Activated CD4-positive, alpha-beta T cell treated with anti-CD3 and anti-CD28 coated beads for 48 hours (primary cell): Measurements from ENCODE around the gene F13A1.
A peak's percentile ranks its signal among the peaks of the same experiment; 100 is the strongest.

ENCODE experiments used
- DNase-seq: peaks from one replicate; pipeline ENCODE4 v3.0.0-alpha.2; 2020

The F13A1 gene

DNA sequence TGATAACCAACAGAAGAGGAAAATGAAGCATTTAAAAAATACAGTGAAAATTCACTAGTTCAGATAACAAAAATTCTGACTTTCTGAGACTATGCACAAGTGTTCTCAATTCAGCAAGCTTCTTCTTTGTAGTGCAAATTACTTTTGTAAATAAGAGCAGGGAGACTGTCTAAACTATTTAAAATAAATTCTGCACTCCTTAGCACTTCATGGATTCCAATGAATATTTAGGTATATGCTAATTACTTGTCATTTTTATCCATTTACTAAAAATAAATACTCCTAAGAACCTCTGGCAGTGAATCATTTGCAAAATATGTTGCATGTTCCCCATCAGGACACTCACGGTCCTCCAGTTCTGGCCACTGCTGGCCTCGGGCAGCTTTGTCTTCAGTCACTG is 139.8 kb downstream of the F13A1 start:
- no peak for DNase-seq

DNA sequence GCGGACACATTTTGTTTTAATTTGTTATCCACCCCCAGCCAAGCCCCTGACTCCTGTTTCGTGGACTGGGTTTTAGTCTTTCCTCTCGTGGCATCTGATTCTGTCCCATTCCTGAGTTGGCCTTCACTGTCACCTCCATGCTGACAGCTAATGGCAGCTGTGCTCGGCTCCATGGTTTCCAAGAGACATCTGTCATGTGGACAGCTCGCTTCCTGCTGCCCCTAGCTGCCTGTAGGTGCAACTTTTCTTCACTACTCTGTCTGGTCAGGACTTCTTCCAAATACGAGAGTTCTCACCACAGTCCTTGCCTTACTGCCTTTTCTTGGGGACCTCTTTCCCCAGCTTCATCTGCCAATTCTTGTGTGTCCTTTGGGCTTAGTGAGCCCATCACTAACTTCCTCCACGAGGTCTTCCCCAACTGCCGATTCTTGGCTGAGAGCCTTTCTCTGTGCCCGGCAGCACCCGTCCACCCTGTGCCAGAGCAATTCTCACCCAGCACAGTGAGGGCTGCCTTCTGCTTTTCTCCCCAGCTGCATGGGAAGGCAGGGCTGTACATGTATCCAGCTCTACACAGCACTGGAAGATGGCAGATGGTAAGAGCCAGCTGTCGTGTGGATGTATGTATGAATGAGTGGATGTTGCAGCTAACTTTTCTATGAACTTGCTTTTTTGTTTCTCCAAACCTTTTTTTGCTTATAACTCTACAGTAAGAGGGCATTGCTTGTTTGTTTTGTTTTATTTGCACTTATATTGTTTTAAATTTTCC is 140.4 kb downstream of the F13A1 start:
- no peak for DNase-seq

DNA sequence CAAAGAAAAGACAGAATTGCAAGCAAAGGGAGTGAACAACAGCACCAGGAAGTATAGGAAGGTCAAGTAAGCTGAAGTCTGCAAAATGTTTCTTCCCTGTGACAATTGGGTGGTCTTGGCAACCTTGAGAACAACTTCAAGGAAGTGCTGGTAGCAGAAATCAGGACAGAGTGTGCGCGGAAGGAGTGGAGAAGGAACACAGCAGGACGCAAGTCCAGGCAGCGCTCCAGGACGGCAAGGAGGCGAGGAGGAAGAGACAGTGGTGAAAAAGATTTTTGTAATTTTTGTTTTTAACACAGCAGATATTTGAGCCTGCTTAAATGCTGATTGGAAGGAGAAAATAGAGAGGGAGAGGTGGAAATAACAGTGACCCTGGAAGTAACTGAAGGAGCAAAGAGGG is 141.7 kb downstream of the F13A1 start:
- no peak for DNase-seq

DNA sequence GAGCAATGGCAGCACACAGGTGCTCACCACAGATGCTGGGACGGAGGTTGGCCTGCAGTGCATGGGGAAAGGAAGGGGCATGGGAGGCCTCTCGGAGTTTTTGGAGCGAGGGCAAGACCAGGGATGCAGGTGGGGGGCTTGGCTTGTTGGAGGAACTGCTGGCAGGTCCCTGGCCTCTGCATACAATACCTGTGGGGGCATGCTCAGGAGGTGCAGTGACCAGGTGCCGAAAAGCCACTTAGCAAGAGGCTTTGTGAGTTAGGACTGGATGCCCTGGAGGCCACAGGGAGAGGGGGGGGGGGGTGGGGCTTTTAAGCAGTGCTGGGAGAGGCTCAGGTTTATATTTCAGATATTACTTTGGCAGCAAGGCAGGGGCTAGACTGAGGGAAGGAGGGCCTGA is 142.7 kb downstream of the F13A1 start:
- no peak for DNase-seq

DNA sequence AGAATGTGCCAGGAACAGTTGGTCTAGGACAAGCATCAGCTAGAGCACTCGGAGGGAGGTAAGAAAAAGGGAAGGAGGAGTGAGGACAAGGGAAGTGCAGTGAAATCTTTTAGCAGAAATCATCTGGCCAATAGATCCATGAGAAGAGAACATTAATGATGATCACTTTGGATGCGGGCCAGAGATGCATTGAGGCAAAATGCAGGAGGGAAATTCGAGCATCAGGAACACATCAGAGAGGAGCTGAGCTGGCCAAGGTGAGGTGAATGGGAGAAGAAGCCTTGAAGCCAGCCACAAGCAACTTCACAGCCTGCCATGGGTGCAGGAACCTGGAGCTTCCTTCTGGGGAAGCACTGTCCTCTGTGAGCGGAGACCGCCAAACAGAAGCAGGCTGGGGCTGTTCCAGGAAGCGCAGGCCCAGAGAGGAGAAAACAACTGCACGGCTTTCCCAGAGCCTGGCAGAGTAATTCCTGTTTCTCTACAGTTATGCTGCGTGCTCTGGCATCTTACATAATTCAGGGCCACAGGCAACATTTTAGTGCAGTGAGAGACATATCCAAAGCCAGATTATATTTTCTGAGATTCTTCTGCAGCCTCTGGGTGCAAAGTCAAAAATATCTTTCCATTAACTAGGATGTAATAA is 143.8 kb downstream of the F13A1 start:
- no peak for DNase-seq

DNA sequence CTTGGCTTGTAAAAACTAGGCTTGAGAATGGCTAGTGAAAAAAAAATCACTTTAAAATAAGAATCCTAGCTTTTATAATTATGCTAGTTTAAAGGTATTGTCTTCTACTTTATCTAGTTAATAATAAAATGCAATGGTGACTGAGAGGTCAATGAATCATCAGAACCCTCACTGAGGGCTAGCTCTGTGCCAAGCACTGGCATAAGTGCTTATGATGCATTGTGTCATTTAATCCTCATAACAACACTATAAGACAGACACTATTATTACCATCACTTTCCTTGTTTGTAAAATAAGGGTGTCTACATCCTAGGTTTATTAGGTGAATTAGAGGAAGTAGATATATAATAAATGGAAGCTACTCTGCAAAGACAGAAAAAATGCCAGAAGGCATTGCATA is 144.3 kb downstream of the F13A1 start:
- no peak for DNase-seq

DNA sequence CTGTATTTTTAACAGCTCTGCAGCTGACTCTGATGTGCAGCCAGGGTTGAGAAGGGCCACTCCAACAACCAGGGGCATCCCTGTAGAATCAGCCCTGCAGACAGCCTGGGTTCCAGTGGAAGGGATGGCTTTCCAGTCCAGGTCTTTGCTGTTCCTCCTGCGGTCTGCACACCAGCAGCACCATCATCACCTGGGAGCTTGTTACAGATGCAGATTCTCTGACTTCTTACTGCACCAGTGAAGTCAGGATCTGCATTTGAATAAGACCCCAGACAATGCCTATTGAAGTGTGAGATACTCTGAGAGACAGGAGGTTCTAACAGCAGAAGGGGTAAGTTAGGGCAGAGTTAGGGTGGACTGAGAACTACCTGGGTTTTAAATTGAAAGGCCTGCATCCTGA is 151.3 kb downstream of the F13A1 start:
- no peak for DNase-seq

DNA sequence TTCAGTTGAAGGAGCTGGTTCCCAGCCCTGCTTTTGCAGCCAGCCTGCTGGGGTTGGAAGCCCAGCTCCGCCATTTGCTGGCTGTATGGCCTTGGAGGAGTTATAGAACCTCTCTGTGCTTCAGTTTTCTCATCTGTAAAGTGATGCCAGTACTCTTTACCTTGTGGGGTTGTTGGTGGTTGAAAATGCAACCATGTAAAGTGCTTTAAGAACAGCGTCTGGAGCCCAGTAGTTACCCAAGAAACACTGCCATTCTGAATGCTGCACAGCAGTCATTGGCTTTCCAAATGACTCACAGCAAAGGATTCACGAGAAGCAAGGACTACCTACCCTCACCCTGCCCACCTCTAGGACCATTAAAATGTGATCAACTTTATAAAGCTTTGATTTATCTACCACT is 154.4 kb downstream of the F13A1 start:
- DNase-seq: no peak

DNA sequence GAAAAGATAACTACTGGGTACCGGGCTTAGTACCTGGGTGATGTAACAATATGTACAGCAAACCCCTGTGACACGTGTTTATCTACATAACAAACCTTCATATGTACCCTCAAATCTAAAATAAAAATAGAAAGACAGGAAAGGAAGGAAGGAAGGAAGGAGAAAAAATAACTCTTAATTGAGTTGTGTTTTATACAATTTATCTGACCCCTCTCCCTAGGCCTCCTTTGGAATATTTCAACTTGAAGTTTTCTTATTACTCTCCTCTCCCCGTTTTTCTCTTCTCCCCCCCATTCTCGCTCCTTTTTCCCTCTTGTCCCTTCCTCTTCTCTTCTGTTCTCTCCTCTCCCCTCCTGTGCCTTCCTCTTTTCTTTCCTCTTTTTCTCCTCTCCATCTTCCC is 156.1 kb downstream of the F13A1 start:
- DNase-seq: no peak

DNA sequence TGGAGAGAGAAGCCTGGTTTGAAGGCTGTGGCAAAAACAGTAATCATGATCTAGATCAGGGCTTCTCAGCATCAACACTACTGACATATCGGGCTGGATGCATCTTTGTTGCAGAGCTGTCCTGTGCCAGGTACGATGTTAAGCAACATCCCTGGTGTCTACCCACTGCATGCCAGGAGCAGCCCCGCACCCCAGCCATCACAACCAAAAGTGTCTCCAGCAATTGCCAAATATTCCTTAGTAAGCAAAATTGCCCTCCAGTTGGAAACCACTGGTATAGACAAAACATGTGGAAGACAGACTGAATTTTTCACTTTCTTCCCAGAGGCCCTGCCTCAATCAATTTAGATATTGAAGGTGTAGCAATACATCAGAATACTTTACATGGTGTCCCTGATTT is 166.1 kb downstream of the F13A1 start:
- DNase-seq: no peak

DNA sequence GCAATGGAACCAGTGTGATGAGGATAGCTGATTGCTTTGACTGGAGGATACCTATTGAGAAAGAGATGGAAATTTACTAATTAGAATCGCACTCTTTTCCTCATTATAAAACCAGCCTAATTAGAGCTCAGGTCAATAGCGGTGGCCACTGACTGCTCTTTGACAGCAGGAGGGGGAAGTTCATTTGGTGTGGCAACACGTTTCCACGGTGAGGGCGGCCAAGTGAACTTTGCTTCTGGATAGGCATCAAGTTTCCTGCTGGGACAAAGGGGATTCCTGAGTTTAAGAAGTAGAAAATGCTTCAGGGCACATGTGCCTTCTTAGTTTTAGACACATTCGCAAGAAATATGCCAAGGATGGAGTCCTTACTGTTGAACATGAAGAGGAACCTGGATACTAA is 168.4 kb downstream of the F13A1 start:
- DNase-seq: no peak

DNA sequence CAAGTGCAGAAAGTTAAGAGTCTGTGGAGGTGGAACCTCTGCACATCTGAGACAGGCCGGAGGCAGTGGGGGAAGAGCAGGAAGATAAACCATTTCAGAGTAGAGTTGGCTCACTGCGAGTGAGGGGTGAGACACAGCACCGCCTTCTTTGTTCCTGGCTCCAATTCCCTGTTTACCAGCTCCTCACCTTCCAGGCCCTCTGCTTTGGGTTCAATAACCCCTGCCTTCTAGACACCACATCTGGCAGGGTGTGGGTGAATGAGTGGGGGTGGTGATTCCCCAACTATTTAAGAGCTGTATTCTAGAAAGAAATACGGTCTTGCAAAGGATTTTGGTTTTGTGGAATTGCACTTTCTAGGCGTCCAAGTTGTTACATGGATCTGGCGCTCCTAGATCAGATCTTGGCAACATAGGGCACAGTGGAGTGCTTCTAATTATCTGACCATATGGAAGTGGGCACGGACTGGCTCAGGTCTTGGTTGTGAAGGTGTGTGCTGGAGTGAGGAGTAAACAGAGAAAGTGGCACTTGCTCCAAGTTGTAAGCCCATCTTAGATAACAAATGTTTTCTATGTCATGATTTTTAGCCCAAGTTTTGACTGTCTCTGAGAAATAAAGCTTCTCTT is 172.2 kb downstream of the F13A1 start:
- no peak for DNase-seq

DNA sequence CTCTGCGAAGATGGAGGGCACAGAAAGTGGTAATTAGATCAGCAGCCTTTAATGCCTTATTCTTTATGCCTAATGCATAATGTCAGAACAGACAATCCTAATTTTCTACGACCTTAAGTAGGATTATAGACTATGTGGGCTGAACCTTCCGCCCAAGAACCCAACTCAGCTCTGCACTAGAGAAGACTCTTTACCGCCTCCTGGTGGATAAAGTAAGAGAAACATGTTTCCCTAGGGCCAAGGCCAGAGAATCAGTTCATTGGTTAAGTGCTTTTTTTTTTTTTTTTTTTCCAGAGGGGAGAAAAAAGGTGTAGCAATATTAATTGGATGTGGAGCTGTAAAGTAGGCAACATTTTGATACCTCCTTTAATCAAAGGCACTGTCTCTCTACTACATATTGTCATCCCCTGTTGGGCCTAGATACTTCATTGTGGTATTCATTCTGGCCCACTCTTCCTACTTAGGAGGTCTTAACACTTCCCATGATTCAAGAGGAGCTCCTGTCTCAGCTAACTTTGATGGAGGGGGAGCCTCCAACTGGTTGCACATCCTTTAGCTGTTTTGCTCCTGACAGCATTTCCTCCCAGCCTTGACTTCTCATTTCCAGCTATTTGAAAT is 188.9 kb downstream of the F13A1 start:
- DNase-seq: peak; percentile 8

DNA sequence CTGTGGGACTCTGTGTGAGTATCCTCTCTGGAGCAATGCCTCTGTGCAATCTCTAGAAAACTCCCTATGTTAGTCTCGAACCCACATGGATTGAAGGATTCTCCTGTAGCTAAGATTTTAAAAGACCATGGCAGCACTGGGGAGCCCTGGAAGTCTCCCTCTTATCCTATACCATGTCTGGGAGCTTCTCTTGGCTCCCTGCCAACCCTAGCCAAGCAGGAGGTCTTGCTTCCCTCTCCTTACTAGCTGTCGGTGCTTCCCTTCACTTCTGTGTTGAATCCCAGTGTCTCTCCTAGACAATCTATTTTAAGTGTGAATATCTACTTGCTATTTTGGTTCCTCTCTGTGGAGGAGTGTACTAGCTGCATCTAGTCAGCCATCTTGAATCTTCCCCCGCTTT is 195.0 kb downstream of the F13A1 start:
- DNase-seq: no peak

DNA sequence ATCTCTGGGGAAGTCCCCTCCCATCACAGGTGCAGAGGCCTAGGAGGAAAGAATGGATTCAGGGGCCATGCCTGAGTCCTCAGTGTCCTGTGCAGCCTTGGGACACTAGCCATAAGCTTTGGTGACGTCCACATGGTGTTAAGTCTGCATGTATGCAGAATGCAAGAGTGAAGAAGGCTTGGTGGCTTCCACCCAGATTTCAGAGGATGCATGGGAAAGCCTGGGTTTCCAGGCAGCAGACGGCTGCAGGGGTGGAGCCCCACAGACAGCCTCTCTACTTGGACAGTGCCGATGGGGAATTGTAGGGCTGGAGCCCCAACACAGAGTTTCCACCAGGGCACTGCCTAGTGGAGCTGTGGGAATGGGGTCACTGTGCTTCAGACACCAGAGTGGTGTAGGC is 196.7 kb downstream of the F13A1 start:
- DNase-seq: no peak

DNA sequence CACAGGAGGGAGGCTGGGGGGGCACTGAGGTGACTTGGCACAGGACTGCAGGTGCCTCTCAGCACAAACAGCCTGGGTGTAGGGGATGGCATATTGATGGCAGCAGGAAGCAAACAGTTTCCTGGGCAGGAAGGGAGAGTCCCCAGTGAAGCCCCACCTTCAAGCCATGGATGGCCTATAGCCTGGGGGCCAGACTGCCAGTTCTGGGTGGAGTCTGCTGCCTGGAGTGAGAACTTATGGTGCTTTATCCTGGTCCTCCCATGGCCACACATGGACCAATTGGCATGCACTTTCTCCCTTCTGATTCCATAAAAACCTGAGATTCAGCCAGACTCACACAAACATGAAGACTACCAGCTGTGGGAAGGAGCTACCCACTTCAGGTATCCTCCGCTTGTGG is 198.5 kb downstream of the F13A1 start:
- no peak for DNase-seq

DNA sequence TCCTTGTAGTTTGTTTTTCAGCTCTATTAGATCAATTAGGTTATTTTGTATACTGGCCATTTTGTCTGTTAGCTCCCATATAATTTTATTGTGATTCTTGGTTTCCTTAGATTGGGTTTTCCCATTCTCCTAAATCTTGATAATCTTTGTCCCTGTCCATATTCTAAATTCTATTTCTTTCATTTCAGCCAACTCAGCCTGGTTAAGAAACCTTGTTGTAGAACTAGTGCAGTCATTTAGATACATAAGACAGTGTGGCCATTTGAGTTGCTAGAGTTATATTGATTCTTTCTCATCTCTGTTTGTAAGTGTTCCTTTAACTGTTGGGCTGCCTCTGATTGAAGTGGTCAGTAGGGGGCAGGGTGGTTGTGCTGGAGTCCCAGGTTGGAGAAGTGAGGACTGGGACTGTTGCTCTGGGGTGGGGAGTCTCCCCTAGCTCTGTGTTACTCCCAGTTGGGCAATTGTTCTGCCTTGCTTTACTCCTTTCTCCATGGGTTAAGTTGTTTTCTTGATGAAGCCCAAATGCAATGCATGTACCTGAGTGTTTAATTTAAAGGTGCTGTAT is 214.9 kb downstream of the F13A1 start:
- no peak for DNase-seq
